ENCODE results near the gene AP5Z1. TPM values are rescaled to one million over a fixed set of nuclear protein-coding genes. Genes with fewer than 3 reads are reported as not detected.

The AP5Z1 gene
- total RNA-seq, 1 donor from 2014 or later, result 21.4 TPM

GRCh38 chr7:4820967-4821471 is 45.6 kb downstream of the AP5Z1 start:
- DNase-seq (ENCODE audit: low spot score), result no peak

DNA sequence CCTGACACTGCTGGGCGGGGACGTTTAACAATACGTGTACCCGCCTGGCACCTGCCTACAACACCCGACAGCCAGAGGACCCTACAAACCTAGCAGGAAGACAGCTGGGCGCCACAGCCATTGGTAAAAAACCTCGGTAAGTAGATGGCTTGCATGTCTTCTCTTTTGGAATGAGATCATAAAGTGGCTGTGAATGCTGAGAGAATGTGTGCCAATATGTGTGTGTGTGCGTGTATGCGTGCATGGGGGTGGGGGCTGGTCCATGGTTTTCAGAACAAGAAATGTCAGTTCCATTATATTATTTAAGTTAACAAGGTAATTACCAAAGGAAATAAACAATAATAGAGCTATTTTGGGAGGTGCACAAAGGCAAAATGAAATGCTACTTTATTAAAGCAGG is 47.3 kb downstream of the AP5Z1 start:
- no peak for DNase-seq (ENCODE audit: low spot score)

GRCh38 chr7:4823441-4824119 is 48.2 kb downstream of the AP5Z1 start:
- DNase-seq (ENCODE audit: low spot score), result no peak

DNA sequence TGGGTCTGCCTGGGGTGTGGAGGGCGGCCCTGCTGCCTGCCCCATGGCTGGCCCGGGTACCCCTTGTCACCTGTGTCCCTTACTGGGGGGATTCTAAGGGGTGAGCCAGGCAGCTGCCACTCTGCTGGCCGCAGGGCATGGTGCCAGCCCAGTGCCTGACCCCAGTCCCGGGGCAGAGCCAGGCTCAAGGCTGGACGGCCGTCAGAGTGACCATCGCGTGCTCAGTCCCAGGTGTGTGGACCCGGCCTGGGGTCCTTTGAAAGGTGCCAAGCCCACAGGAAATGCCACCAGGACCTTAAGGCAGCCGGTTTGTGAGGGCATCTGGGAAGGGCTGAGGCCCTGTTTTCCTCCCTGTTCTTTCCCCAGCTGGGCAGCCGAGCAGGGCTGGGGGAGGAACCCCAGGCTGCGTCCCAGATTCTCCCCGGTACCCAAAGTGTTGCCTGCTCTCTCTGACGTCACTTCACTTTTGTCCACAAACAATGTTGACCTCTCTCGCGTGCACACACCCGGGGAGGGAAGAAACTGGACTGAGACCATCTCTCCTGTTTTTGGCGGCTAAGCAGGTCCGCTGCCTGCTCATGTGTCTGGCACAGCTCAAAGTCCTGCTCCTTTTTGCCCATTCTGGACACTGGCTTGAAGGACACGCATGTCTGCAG is 48.8 kb downstream of the AP5Z1 start:
- DNase-seq (ENCODE audit: low spot score), result no peak

DNA sequence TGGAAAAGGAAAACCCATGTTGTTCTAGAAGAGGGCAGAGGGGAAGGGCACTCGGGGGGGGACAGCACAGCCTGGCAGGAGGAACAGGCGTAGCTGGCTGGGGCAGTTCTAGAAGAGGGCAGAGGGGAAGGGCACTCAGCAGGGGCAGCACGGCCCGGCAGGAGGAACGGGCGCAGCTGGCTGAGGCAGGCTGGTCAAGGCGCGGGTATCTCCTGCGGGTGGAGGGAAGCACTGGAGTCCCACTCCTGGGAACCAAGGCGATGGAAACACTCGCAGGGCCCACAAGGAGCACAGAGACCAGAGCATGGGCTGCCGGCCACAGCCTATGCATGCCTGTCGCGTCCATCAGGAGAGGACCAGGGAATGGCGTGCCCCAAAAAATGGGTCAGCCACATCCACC is 49.7 kb downstream of the AP5Z1 start:
- DNase-seq (ENCODE audit: low spot score), result no peak

DNA sequence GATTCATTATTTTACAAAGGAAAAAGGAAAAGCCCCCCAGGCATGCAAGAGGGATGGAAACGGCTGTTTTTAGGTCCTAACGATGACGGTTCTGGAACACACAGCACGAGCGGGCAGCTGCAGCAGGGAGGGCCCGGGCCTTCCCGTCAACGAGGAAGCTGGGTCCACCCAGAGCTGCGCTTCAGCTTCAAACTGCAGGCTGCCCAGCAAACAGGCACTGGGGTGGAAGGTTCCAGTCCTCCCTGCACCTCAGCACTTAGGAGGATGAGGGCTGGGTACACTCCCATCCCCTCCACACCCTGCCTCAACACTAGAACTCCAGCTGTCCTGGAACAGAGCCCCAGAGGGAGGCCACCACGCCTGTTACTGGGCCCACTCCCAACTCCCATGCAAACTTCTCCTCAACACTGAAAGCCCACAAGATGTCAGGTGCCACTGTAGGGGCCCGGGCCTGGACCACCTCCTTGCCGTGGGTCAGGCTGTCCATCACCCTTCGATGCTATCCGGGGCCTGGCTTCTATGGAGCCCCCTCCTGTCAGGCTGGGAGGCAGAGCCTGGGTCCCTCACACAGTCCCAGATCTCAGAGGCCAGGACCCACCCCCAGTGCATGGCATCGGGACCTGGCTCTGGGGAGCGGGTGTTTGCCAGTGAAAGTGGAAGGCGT is 53.4 kb downstream of the AP5Z1 start:
- no peak for DNase-seq (ENCODE audit: low spot score)

DNA sequence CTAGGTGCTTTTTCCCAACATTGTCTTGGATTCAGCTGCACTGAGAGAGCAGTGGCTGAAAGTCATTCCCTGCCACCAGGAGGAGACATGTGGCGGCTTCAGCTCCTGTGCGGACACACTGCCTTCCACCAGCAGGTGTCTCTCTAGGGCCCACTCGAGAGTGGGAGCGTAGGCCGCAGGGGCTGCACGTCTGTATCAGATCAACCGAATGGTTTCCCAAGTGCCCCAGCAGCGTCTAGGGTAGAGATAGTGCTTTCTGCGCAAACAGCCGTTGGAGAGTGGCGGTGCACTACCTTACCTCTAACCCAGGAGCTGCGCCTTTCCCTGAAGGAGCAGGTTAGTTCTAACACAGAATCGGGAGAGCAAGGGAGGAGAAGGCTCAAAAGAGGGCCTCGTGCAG is 54.8 kb downstream of the AP5Z1 start:
- peak; percentile 83 for DNase-seq (ENCODE audit: low spot score)

DNA sequence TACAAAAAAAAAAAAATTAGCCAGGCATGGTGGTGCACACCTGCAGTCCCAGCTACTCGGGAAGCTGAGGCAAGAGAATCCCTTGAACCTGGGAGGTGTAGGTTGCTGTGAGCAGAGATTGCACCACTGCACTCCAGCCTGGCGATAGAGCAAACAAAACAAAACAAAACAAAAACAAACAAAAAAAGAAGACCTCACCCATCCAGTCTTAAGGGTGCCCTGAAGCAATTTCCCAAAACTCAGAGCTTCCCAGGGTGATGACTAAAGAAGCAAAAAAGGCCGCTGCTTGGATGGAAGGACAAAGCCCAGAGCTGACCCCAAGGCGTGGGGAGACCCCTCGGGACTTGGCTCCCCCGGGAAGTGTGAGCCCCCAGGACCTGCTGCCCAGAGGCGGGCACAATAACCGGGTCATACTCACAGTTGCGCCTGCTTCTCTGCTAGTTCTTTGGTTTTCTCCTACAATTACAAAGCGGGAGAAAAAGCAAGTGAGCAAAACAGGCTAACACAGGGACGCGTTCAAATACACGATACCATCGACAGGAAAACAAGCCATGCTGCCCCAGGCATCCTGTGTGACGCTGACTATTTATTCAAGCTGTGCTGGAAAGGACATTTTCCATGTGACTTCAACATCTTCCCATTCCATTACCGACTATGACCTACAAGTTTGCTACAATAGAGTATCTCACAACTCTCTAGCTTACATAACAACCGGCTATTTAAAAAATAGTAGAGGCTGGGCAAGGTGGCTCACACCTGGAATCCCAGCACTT is 56.5 kb downstream of the AP5Z1 start:
- DNase-seq (ENCODE audit: low spot score), result no peak

DNA sequence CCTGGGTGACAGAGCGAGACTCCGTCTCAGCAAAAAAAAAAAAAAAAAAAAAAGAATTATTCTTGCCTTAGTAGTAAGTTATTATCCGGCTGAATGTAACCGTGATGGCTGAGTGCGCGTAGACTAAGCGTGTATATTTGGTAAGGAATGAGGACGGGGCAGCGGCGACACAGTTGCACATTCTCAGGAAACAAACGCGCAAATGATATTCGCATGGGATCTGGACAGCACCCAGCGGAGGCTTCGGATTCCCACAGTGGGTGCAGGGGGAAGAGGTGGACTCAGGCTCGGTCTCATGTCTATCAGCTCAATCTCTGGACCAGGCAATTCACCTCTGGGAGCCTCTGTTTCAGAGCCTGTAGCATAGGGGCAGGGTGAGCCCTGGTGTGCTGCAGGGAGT is 57.3 kb downstream of the AP5Z1 start:
- no peak for DNase-seq (ENCODE audit: low spot score)

DNA sequence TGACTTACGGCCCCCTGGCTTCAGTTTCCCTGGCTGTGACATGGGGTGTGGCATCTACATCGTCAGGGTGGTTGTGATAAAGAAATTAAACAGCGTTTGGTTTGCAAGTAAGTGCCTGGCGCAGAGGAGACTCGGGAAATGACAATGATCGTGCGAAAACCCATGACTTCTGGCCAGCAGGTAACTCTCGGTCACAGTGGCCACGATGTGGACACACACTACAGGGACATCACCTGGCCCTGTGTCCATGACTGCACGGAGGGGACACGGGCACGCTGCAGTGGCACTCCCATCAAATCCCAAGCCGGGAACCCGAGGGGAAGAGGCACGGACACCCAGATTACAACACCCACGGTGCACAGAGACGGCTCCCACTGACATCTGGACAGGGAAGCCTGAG is 57.8 kb downstream of the AP5Z1 start:
- DNase-seq (ENCODE audit: low spot score), result no peak

GRCh38 chr7:4833691-4834600 is 58.5 kb downstream of the AP5Z1 start:
- DNase-seq (ENCODE audit: low spot score), result no peak

DNA sequence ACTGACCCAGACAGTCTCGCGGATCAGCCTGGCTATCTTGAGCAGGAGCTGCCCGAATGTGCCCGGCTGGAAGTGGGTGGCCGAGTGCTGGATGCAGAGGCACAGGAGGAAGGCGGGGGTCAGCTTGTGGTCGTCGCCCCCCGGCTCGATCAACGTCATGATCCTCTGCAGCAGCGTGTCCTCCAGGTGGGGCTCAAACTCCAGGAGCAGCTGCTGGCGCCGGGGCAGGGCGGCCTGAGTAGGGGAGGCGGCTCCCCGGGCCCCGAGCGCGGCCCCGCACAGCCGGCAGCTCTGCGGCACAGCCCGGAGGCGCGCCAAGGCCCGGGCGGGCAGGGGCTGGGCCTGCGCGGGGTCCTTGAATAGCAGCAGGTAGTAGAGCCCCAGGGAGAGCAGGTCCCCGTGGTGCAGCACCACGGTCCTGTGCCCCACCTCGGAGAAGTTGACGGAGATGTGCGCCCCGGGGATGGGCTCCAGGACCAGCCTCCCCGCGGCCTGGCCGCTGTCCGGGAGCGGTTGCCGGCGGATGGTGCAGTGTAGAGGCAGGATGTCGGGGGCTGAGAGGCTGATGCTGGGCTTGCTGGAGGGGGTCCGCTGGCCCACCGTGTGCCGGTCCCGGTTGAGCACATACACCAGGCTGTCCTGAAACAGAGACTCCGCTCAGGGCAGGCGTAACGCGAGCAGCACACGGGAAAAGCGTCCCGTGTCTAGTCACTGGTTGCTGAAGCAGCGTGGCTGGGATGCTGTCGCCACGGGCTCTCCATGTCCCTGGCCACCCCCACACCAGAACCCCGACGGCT is 59.4 kb downstream of the AP5Z1 start:
- DNase-seq (ENCODE audit: low spot score), result no peak

GRCh38 chr7:4835398-4836205 is 60.2 kb downstream of the AP5Z1 start:
- DNase-seq (ENCODE audit: low spot score), result no peak

DNA sequence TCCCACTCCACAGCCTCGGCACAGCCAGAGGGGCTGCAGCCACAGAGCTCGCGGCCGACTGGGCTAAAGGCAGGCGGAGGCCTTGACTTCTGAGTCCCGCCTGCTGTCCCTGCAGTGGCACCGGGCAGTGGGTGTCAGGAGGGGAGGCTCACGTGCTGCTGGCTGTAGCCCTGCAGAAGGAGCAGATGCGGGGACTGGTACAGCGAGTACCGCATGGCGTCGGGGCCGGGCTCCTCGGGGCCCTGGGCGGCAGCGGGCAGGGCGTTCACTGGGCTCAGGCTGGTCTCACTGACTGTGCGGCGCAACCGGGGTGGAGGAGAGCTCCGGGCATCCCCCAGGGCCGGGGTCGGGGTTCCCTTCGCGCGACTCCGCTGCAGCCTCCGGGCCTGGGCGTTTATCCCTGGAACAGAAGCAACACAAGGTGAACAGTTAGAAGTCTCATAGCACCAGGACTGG is 60.8 kb downstream of the AP5Z1 start:
- DNase-seq (ENCODE audit: low spot score), result no peak

DNA sequence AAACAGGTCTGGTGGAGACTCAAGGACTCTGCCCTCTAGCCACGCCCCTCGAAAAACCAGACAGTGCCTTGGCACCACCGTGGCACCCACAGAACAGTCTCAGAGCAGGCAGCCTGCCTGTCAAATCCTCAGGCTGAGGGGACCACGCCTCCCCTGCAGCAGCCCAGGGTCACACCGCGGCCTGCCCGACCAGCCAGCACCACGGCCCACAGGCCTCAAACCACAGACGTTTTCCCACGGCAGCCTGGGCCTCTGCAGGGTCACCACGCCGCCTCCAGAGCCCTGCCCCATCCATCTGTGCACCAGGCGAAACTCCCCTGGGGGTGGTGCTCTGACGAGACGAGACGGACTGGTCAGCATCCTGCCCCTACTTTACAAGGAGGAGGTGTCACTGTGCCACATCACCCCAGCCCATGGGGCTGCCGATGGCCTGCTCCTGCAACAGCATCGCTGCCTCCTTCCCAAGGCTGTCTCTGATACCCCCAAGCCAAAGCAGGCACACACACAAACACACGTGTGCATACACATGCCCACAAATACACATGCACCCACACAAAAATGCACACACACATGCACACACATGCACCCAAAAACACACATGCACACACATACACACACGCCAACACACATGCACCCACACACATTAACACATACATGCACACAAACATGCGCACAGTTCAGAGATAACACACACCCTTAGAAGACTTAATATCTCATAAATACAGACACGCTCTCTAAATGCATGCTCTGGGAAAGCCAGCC is 61.8 kb downstream of the AP5Z1 start:
- DNase-seq (ENCODE audit: low spot score), result peak; percentile 36

- no peak for DNase-seq (ENCODE audit: low spot score)
Measured at GRCh38 chr7:4837803-4838625, 62.6 kb downstream of the AP5Z1 start.

- no peak for DNase-seq (ENCODE audit: low spot score)
Measured at GRCh38 chr7:4838626-4839334, 63.4 kb downstream of the AP5Z1 start.

Measured in umbilical cord (tissue), 2 donors.